HepG2 (cell line): ENCODE measurements around the gene SLBP. TPM values are rescaled to one million over a fixed set of nuclear protein-coding genes. Genes with fewer than 3 reads are reported as not detected.

Source experiments
- BORCS8-MEF2B ChIP-seq: sonication (generic); formaldehyde crosslinking; IDR thresholded peaks from 2 replicates; pipeline ENCODE4 v1.8.0; 2022; ENCODE audit warnings: mild to moderate bottlenecking, missing genetic modification reagents
- BRD4 ChIP-seq: sonication (generic); formaldehyde crosslinking; IDR thresholded peaks from 2 replicates; pipeline ENCODE4 v1.4.0; 2020; ENCODE audit warnings: missing genetic modification reagents
- CENPX ChIP-seq: sonication (generic); formaldehyde crosslinking; IDR thresholded peaks from 2 replicates; pipeline ENCODE4 v1.9.0; 2021; ENCODE audit warnings: mild to moderate bottlenecking, missing genetic modification reagents, moderate library complexity
- GATAD2A ChIP-seq: IDR thresholded peaks from 2 replicates; pipeline ENCODE4 v1.6.1; 2016
- HNF4G ChIP-seq, 2 experiments: sonication (generic) in 1 of 2; formaldehyde crosslinking in 1 of 2; IDR thresholded peaks; 2 replicates each; pipeline versions ENCODE4 v1.4.0 to v1.6.1; 2011 to 2020; ENCODE audit warnings: borderline replicate concordance in 2 of 2, low read depth in 2 of 2, mild to moderate bottlenecking in 2 of 2, low read length in 1 of 2, missing genetic modification reagents in 1 of 2, moderate library complexity in 1 of 2
- HNRNPK ChIP-seq: fragments of 200-400 bp; formaldehyde crosslinking; IDR thresholded peaks from 2 replicates; pipeline ENCODE4 v1.6.1; 2018; ENCODE audit warnings: low read length, low read depth, moderate library complexity, mild to moderate bottlenecking; ENCODE audit not compliant: poor library complexity, severe bottlenecking
- HOXD1 ChIP-seq: sonication (generic); formaldehyde crosslinking; IDR thresholded peaks from 2 replicates; pipeline ENCODE4 v1.5.0; 2020; ENCODE audit warnings: missing genetic modification reagents
- IKZF5 ChIP-seq: IDR thresholded peaks from 2 replicates; pipeline ENCODE4 v1.6.1; 2018; ENCODE audit warnings: missing genetic modification reagents, mild to moderate bottlenecking, missing compliant biosample characterization
- LCORL ChIP-seq, 2 experiments: fragments of 450-650 bp in 1 of 2; sonication (generic) in 1 of 2; formaldehyde crosslinking in 1 of 2; IDR thresholded peaks; 2 replicates each; pipeline versions ENCODE4 v1.5.0 to v1.6.1; 2017 to 2020; ENCODE audit warnings: antibody characterized with exemption in 1 of 2, missing genetic modification reagents in 1 of 2
- NFKBIZ ChIP-seq: IDR thresholded peaks from 2 replicates; pipeline ENCODE4 v1.6.1; 2018; ENCODE audit warnings: missing genetic modification reagents, missing compliant biosample characterization
- SAP130 ChIP-seq: IDR thresholded peaks from 2 replicates; pipeline ENCODE4 v1.6.1; 2016; ENCODE audit warnings: low read depth
- SRF ChIP-seq: IDR thresholded peaks from 2 replicates; pipeline ENCODE4 v1.6.1; 2011; ENCODE audit warnings: mild to moderate bottlenecking, low read depth, low read length, moderate library complexity
- ZBTB20 ChIP-seq: sonication (generic); formaldehyde crosslinking; IDR thresholded peaks from 2 replicates; pipeline ENCODE4 v1.8.1; 2023; ENCODE audit warnings: missing genetic modification reagents, low read depth, mild to moderate bottlenecking, borderline replicate concordance
- ZFP36 ChIP-seq: fragments of 150-350 bp; IDR thresholded peaks from 2 replicates; pipeline ENCODE4 v1.6.1; 2018; ENCODE audit warnings: borderline replicate concordance, low read length, low read depth; ENCODE audit not compliant: partially characterized antibody
- ZFX ChIP-seq: sonication (generic); formaldehyde crosslinking; IDR thresholded peaks from 2 replicates; pipeline ENCODE4 v1.4.0; 2020; ENCODE audit warnings: mild to moderate bottlenecking, low read depth, missing genetic modification reagents, moderate library complexity
- ZKSCAN8 ChIP-seq: IDR thresholded peaks from 2 replicates; pipeline ENCODE4 v1.6.1; 2016; ENCODE audit warnings: borderline replicate concordance, missing genetic modification reagents, missing compliant biosample characterization
- ZNF17 ChIP-seq: sonication (generic); formaldehyde crosslinking; IDR thresholded peaks from 2 replicates; pipeline ENCODE4 v1.5.0; 2020; ENCODE audit warnings: mild to moderate bottlenecking, missing genetic modification reagents
- ZNF260 ChIP-seq: sonication (generic); formaldehyde crosslinking; IDR thresholded peaks from 2 replicates; pipeline ENCODE4 v1.4.0; 2020; ENCODE audit warnings: missing genetic modification reagents, low read depth, mild to moderate bottlenecking, borderline replicate concordance
- ZNF263 ChIP-seq: sonication (generic); formaldehyde crosslinking; IDR thresholded peaks from 2 replicates; pipeline ENCODE4 v1.4.0; 2020; ENCODE audit warnings: missing genetic modification reagents
- ZNF333 ChIP-seq: sonication (generic); formaldehyde crosslinking; IDR thresholded peaks from 2 replicates; pipeline ENCODE4 v1.4.0; 2020; ENCODE audit warnings: mild to moderate bottlenecking, missing genetic modification reagents, borderline replicate concordance
- ZNF607 ChIP-seq: sonication (generic); formaldehyde crosslinking; IDR thresholded peaks from 2 replicates; pipeline ENCODE4 v1.5.1; 2020; ENCODE audit warnings: missing genetic modification reagents, mild to moderate bottlenecking, borderline replicate concordance
- ZNF615 ChIP-seq: sonication (generic); formaldehyde crosslinking; IDR thresholded peaks from 2 replicates; pipeline ENCODE4 v1.5.0; 2020; ENCODE audit warnings: mild to moderate bottlenecking, missing genetic modification reagents, borderline replicate concordance
- ZNF616 ChIP-seq: sonication (generic); formaldehyde crosslinking; IDR thresholded peaks from 2 replicates; pipeline ENCODE4 v1.5.0; 2020; ENCODE audit warnings: low read depth, mild to moderate bottlenecking, missing genetic modification reagents
- ZNF83 ChIP-seq: sonication (generic); formaldehyde crosslinking; IDR thresholded peaks from 2 replicates; pipeline ENCODE4 v1.4.0; 2020; ENCODE audit warnings: missing genetic modification reagents, mild to moderate bottlenecking, borderline replicate concordance
- ZNF839 ChIP-seq: sonication (generic); formaldehyde crosslinking; IDR thresholded peaks from 2 replicates; pipeline ENCODE4 v1.4.0; 2020; ENCODE audit warnings: missing genetic modification reagents, mild to moderate bottlenecking, borderline replicate concordance
- polyA plus RNA-seq, 8 experiments: library from polyadenylated mRNA; depleted of rRNA in 3 of 8; stranded (reverse) in 7 of 8; unstranded in 1 of 8; fragments of >200 nt; fragmentation: Illumina TruSeq in 4 of 8; extraction: Trizol in 4 of 8; gene quantifications; 2 replicates each; pipeline versions ENCODE4 v1.2.1 to v1.2.3, GENCODE V29; 2011 to 2016; ENCODE audit warnings: low read depth in 4 of 8, missing spikeins in 1 of 8, mixed read lengths in 1 of 8; ENCODE audit not compliant: insufficient read depth in 1 of 8
- total RNA-seq, 5 experiments: library from RNA; depleted of rRNA; stranded (reverse); fragments of >200 nt; fragmentation: Illumina TruSeq; extraction: Trizol; gene quantifications; 2 replicates each; pipeline ENCODE4 v1.2.3, GENCODE V29; 2016; ENCODE audit warnings: low read depth in 1 of 5
- TF ChIP-seq, protein P1 (sequence below): IDR thresholded peaks from 2 replicates; pipeline ENCODE4 v1.6.1; 2016; ENCODE audit warnings: missing compliant biosample characterization, missing genetic modification reagents, borderline replicate concordance
- TF ChIP-seq, protein P2 (sequence below): sonication (generic); formaldehyde crosslinking; IDR thresholded peaks from 2 replicates; pipeline ENCODE4 v1.8.1; 2023; ENCODE audit warnings: mild to moderate bottlenecking, missing genetic modification reagents

SLBP gene
- total and polyA plus RNA-seq, 2 of the 13 experiments (the other 11 are each of a cell fraction or from before 2014, with no cell fraction given), result 43.9 to 104 TPM

- TF ChIP-seq CENPX (CRISPR knock-in tag), result no peak
- TF ChIP-seq HNF4G (IDR thresholded peaks at IDR 0.05; ENCODE audit: borderline replicate concordance, low read depth, low read length), result no peak
- no peak for TF ChIP-seq HNF4G (CRISPR knock-in tag; IDR thresholded peaks at IDR 0.05; ENCODE audit: borderline replicate concordance, low read depth)
- TF ChIP-seq ZNF607 (CRISPR knock-in tag), result no peak
- TF ChIP-seq ZFX (CRISPR knock-in tag), result peak; percentile 53; the same call in 1 of the 2 replicates
- TF ChIP-seq LCORL (IDR thresholded peaks at IDR 0.05), result no peak
- peak; percentile 40; the same call in 1 of the 2 replicates for TF ChIP-seq LCORL (CRISPR knock-in tag; IDR thresholded peaks at IDR 0.05)
- TF ChIP-seq BORCS8-MEF2B (CRISPR knock-in tag), result no peak
- TF ChIP-seq ZNF615, result no peak
- peak; percentile 41; the same call in 1 of the 2 replicates for TF ChIP-seq ZNF263 (CRISPR knock-in tag)
- TF ChIP-seq ZNF839, result 0 out of 2 replicates have a peak, but pooled peaks have one; percentile 78
- TF ChIP-seq SAP130, result peak; percentile 56; the same call in 1 of the 2 replicates
- TF ChIP-seq GATAD2A (CRISPR knock-in tag), result peak; percentile 53; the same call in 1 of the 2 replicates
- TF ChIP-seq ZNF616 (CRISPR knock-in tag), result no peak
- TF ChIP-seq SRF, result no peak
- TF ChIP-seq ZKSCAN8 (CRISPR knock-in tag), result peak; percentile 37; the same call in 1 of the 2 replicates
- no peak for TF ChIP-seq ZNF333 (CRISPR knock-in tag)
- TF ChIP-seq HOXD1 (CRISPR knock-in tag), result no peak
- no peak for TF ChIP-seq NFKBIZ
- 0 out of 2 replicates have a peak, but pooled peaks have one; percentile 55 for TF ChIP-seq ZNF260 (CRISPR knock-in tag)
- TF ChIP-seq ZNF17, result no peak
- no peak for TF ChIP-seq BRD4 (CRISPR knock-in tag)
- TF ChIP-seq ZFP36, result no peak
- TF ChIP-seq ZBTB20 (CRISPR knock-in tag), result no peak
- TF ChIP-seq, protein P1, sequence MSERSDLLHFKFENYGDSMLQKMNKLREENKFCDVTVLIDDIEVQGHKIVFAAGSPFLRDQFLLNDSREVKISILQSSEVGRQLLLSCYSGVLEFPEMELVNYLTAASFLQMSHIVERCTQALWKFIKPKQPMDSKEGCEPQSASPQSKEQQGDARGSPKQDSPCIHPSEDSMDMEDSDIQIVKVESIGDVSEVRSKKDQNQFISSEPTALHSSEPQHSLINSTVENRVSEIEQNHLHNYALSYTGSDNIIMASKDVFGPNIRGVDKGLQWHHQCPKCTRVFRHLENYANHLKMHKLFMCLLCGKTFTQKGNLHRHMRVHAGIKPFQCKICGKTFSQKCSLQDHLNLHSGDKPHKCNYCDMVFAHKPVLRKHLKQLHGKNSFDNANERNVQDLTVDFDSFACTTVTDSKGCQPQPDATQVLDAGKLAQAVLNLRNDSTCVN, result peak; percentile 59; the same call in 1 of the 2 replicates
- peak; percentile 99 for TF ChIP-seq HNRNPK
- TF ChIP-seq ZNF83, result 0 out of 2 replicates have a peak, but pooled peaks have one; percentile 60
- TF ChIP-seq, protein P2, sequence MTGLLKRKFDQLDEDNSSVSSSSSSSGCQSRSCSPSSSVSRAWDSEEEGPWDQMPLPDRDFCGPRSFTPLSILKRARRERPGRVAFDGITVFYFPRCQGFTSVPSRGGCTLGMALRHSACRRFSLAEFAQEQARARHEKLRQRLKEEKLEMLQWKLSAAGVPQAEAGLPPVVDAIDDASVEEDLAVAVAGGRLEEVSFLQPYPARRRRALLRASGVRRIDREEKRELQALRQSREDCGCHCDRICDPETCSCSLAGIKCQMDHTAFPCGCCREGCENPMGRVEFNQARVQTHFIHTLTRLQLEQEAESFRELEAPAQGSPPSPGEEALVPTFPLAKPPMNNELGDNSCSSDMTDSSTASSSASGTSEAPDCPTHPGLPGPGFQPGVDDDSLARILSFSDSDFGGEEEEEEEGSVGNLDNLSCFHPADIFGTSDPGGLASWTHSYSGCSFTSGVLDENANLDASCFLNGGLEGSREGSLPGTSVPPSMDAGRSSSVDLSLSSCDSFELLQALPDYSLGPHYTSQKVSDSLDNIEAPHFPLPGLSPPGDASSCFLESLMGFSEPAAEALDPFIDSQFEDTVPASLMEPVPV, result no peak
- no peak for TF ChIP-seq IKZF5 (CRISPR knock-in tag)
These were observed 36.4 kb upstream of the SLBP start (continued) for GRCh38 chr4:1748465-1748995.
